ENCODE data around the gene NSUN7. TPM values are rescaled to one million over a fixed set of nuclear protein-coding genes. Genes with fewer than 3 reads are reported as not detected.

Gene NSUN7
- total RNA-seq, 1 experiment from 2014 or later = 7.7 TPM

GRCh38 chr4:40840985-40841571 lies 91.3 kb downstream of the NSUN7 start:
- no peak overlapping the region for H3K27ac Mint-ChIP-seq (ENCODE audit: unreplicated experiment)
- TF ChIP-seq CTCF (IDR thresholded peaks at IDR 0.05; ENCODE audit: unreplicated experiment) = peak; percentile 65
- intact Hi-C loops (cut with micrococcal nuclease; ENCODE audit: unreplicated experiment) = loop anchor here (5.0 kb wide), 1 partner anchor 104 kb away; no protein-coding TSS in a partner anchor
- H3K4me1 Mint-ChIP-seq (ENCODE audit: low read depth, unreplicated experiment) = peaks cover 8% of the 10 kb centered on the region
- BruUV-seq (replicated peaks) = no TSS peak
- DNase-seq = peak; percentile 72
- H3K36me3 Mint-ChIP-seq (ENCODE audit: insufficient read depth, unreplicated experiment) = no peaks in the 10 kb centered on the region
- CTCF ChIA-PET = interaction anchor here (0.6 to 1.0 kb wide), 6 partner anchors 9 to 68 kb away, joined by 3 to 11 read pairs (median 3); no protein-coding TSS in a partner anchor
- H3K27me3 Mint-ChIP-seq (ENCODE audit: unreplicated experiment) = no peaks in the 10 kb centered on the region
- H3K9me3 Mint-ChIP-seq (ENCODE audit: low read depth, unreplicated experiment) = no peaks in the 10 kb centered on the region
- H3K4me3 Mint-ChIP-seq (ENCODE audit: low read depth, unreplicated experiment) = no peak overlapping the region

- Mint-ChIP-seq H3K27ac (ENCODE audit: unreplicated experiment) (no peak overlapping the region), H3K4me1 (ENCODE audit: low read depth, unreplicated experiment) (peaks cover 8% of the 10 kb centered on the region), H3K27me3 (ENCODE audit: unreplicated experiment) (no peaks in the 10 kb centered on the region), H3K36me3 (ENCODE audit: insufficient read depth, unreplicated experiment) (no peaks in the 10 kb centered on the region), H3K4me3 (ENCODE audit: low read depth, unreplicated experiment) (no peak overlapping the region), H3K9me3 (ENCODE audit: low read depth, unreplicated experiment) (no peaks in the 10 kb centered on the region)
- CTCF ChIA-PET = no interaction called here
- DNase-seq = no peak
- intact Hi-C loops (cut with micrococcal nuclease; ENCODE audit: unreplicated experiment) = loop anchor here (5.0 kb wide), 1 partner anchor 105 kb away; no protein-coding TSS in a partner anchor
- BruUV-seq (replicated peaks) = no TSS peak
- no peak for TF ChIP-seq CTCF (IDR thresholded peaks at IDR 0.05; ENCODE audit: unreplicated experiment)
Measured at GRCh38 chr4:40842318-40842717, 92.6 kb downstream of the NSUN7 start.

- Mint-ChIP-seq H3K36me3 (ENCODE audit: insufficient read depth, unreplicated experiment) (no peaks in the 10 kb centered on the region), H3K9me3 (ENCODE audit: low read depth, unreplicated experiment) (no peaks in the 10 kb centered on the region), H3K4me1 (ENCODE audit: low read depth, unreplicated experiment) (peaks cover 8% of the 10 kb centered on the region), H3K27me3 (ENCODE audit: unreplicated experiment) (no peaks in the 10 kb centered on the region), H3K4me3 (ENCODE audit: low read depth, unreplicated experiment) (no peak overlapping the region), H3K27ac (ENCODE audit: unreplicated experiment) (no peak overlapping the region)
- BruUV-seq (replicated peaks) = no TSS peak
- DNase-seq = no peak
- intact Hi-C loops (cut with micrococcal nuclease; ENCODE audit: unreplicated experiment) = loop anchor here (5.0 kb wide), 1 partner anchor 106 kb away; no protein-coding TSS in a partner anchor
- CTCF ChIA-PET = no interaction called here
- no peak for TF ChIP-seq CTCF (IDR thresholded peaks at IDR 0.05; ENCODE audit: unreplicated experiment)
Measured at GRCh38 chr4:40842725-40843423, 93.1 kb downstream of the NSUN7 start.

- no peaks in the 10 kb centered on the region for H3K9me3 Mint-ChIP-seq (ENCODE audit: low read depth, unreplicated experiment)
- H3K4me1 Mint-ChIP-seq (ENCODE audit: low read depth, unreplicated experiment) = peaks cover 8% of the 10 kb centered on the region
- no TSS peak for BruUV-seq (replicated peaks)
- CTCF ChIA-PET = interaction anchor here (0.5 kb wide), 1 partner anchor 831 kb away, joined by 5 read pairs; no protein-coding TSS in a partner anchor
- no peak overlapping the region for H3K4me3 Mint-ChIP-seq (ENCODE audit: low read depth, unreplicated experiment)
- DNase-seq = peak; percentile 3
- intact Hi-C loops (cut with micrococcal nuclease; ENCODE audit: unreplicated experiment) = loop anchor here (5.0 kb wide), 1 partner anchor 106 kb away; no protein-coding TSS in a partner anchor
- TF ChIP-seq CTCF (IDR thresholded peaks at IDR 0.05; ENCODE audit: unreplicated experiment) = no peak
- no peaks in the 10 kb centered on the region for H3K27me3 Mint-ChIP-seq (ENCODE audit: unreplicated experiment)
- H3K27ac Mint-ChIP-seq (ENCODE audit: unreplicated experiment) = no peak overlapping the region
- H3K36me3 Mint-ChIP-seq (ENCODE audit: insufficient read depth, unreplicated experiment) = no peaks in the 10 kb centered on the region
Measured at GRCh38 chr4:40843696-40844095, 93.9 kb downstream of the NSUN7 start.
